Endothelial cell of umbilical vein (primary cell): Measurements from ENCODE around the gene MPC2. TPM values are rescaled to one million over a fixed set of nuclear protein-coding genes. Genes with fewer than 3 reads are reported as not detected.

Experiments
- BruUV-seq: library from RNA; stranded (reverse); fragments of 400-500 nt; replicated peaks from 2 replicates; lab custom pipeline; 2021; lab: Mats Ljungman, UMichigan
- CTCF ChIA-PET: fragments of 300-600, 350-600 bp; sonication (Branson Sonifier 250); formaldehyde crosslinking; loops from one replicate; lab custom pipeline; 2021; ENCODE audit warnings: antibody characterized with exemption, inconsistent platforms; lab: Charles Lee
- POLR2A ChIA-PET: fragments of 300-600, 350-600 bp; sonication (Branson Sonifier 250); formaldehyde crosslinking; loops from one replicate; lab custom pipeline; 2021; ENCODE audit warnings: antibody characterized with exemption, inconsistent platforms; lab: Charles Lee
- DNase-seq: peaks from one replicate; pipeline ENCODE4 v3.0.0-alpha.2; 2011; ENCODE audit warnings: low read depth, low spot score
- FAIRE-seq: peaks from 2 replicates; lab custom pipeline; 2011; peaks lifted over from hg19 to GRCh38; lab: Jason Lieb, UNC
- H2AFZ ChIP-seq: 2 replicates; pipeline ENCODE4 v1.6.0; 2012; ENCODE audit warnings: low read depth, low read length, control low read depth, inconsistent platforms
- H3K27ac ChIP-seq: 2 replicates; pipeline ENCODE4 v1.5.1; 2011; ENCODE audit warnings: low read depth, mild to moderate bottlenecking, control low read depth, low read length, moderate library complexity; ENCODE audit not compliant: insufficient read depth
- H3K27me3 ChIP-seq, 2 experiments: 2 replicates each; pipeline versions ENCODE4 v1.6.0 to v1.6.1; 2011; ENCODE audit warnings: low read length in 2 of 2, mixed read lengths in 1 of 2; ENCODE audit not compliant: control insufficient read depth in 2 of 2, insufficient read depth in 2 of 2
- H3K36me3 ChIP-seq, 2 experiments: 2 replicates in 1 of 2; 3 replicates in 1 of 2; pipeline ENCODE4 v1.5.1; 2011; ENCODE audit warnings: low read length in 2 of 2, mild to moderate bottlenecking in 1 of 2, moderate library complexity in 1 of 2; ENCODE audit not compliant: control insufficient read depth in 2 of 2, insufficient read depth in 2 of 2; ENCODE audit errors: extremely low read depth in 1 of 2
- H3K4me1 ChIP-seq: 3 replicates; pipeline ENCODE4 v1.5.1; 2011; ENCODE audit warnings: mild to moderate bottlenecking, low read length; ENCODE audit not compliant: control insufficient read depth, insufficient read depth; ENCODE audit errors: extremely low read depth
- H3K4me2 ChIP-seq: 2 replicates; pipeline ENCODE4 v1.6.1; 2011; ENCODE audit warnings: low read length, control low read depth, mixed read lengths; ENCODE audit not compliant: insufficient read depth
- H3K4me3 ChIP-seq, 3 experiments: fragments of 200-600 bp in 1 of 3; sonication (generic), shearing (Covaris generic) in 1 of 3; replicated peaks in 1 of 3; 2 replicates each; pipeline ENCODE4 v1.5.1; 2011 to 2016; ENCODE audit warnings: control low read depth in 3 of 3, low read length in 3 of 3, mild to moderate bottlenecking in 2 of 3, inconsistent platforms in 1 of 3, low read depth in 1 of 3, moderate library complexity in 1 of 3; ENCODE audit not compliant: insufficient read depth in 1 of 3
- H3K79me2 ChIP-seq: 2 replicates; pipeline ENCODE4 v1.6.0; 2012; ENCODE audit warnings: low read length, inconsistent platforms; ENCODE audit not compliant: control insufficient read depth, insufficient read depth
- H3K9ac ChIP-seq: replicated peaks from 2 replicates; pipeline ENCODE3; 2011; ENCODE audit warnings: low read length, control low read depth; ENCODE audit not compliant: insufficient read depth; ENCODE audit errors: extremely low read depth
- H3K9me1 ChIP-seq: replicated peaks from 3 replicates; pipeline ENCODE4 v1.6.0; 2011; ENCODE audit warnings: mild to moderate bottlenecking, low read length; ENCODE audit not compliant: control insufficient read depth, insufficient read depth; ENCODE audit errors: extremely low read depth
- H3K9me3 ChIP-seq: replicated peaks from 2 replicates; pipeline ENCODE4 v1.5.1; 2012; ENCODE audit warnings: low read length, inconsistent platforms; ENCODE audit not compliant: control insufficient read depth, insufficient read depth
- H4K20me1 ChIP-seq: replicated peaks from 2 replicates; pipeline ENCODE3; 2011; ENCODE audit warnings: mild to moderate bottlenecking, low read length; ENCODE audit not compliant: control insufficient read depth, insufficient read depth; ENCODE audit errors: extremely low read depth
- EZH2 ChIP-seq: IDR thresholded peaks from 2 replicates; pipeline ENCODE4 v1.6.1; 2012; ENCODE audit warnings: borderline replicate concordance, low read depth, mild to moderate bottlenecking, moderate library complexity, low read length, inconsistent platforms; ENCODE audit not compliant: severe bottlenecking
- FOS ChIP-seq: IDR thresholded peaks from 2 replicates; pipeline ENCODE4 v1.6.1; 2011; ENCODE audit warnings: mild to moderate bottlenecking, low read length, moderate library complexity, borderline replicate concordance; ENCODE audit not compliant: insufficient read depth
- GATA2 ChIP-seq: IDR thresholded peaks from 2 replicates; pipeline ENCODE4 v1.7.0; 2011; ENCODE audit warnings: low read depth, mild to moderate bottlenecking, moderate library complexity, mixed read lengths, low read length; ENCODE audit not compliant: insufficient read length, insufficient read depth
- JUN ChIP-seq: IDR thresholded peaks from 2 replicates; pipeline ENCODE4 v1.6.1; 2011; ENCODE audit warnings: borderline replicate concordance, low read depth; ENCODE audit not compliant: insufficient read length, insufficient read depth
- MYC ChIP-seq: IDR thresholded peaks from one replicate; pipeline ENCODE4 v1.6.1; 2011; ENCODE audit warnings: mild to moderate bottlenecking, low read depth, low read length
- POLR2A ChIP-seq: IDR thresholded peaks from 2 replicates; pipeline ENCODE4 v1.6.1; 2012; ENCODE audit warnings: low read depth, mild to moderate bottlenecking, control low read depth, low read length
- POLR2AphosphoS5 ChIP-seq: IDR thresholded peaks from 2 replicates; pipeline ENCODE4 v1.6.1; 2012; ENCODE audit warnings: low read depth, mild to moderate bottlenecking, control low read depth, low read length, moderate library complexity; ENCODE audit not compliant: insufficient read depth
- dilution Hi-C: fragments of 300-500 bp; cut with MboI; formaldehyde crosslinking; loops from one replicate; pipeline ENCODE4 v1.15.0; 2019; ENCODE audit warnings: low sequenced_read_pairs; ENCODE audit not compliant: extremely low pct_ligation_motif_present
- intact Hi-C: fragments of 100-400 bp; cut with micrococcal nuclease; formaldehyde crosslinking; loops from one replicate; pipeline ENCODE4 v1.10.0; 2022
- polyA plus RNA-seq, 4 experiments: library from polyadenylated mRNA; depleted of rRNA in 3 of 4; stranded (reverse) in 3 of 4; unstranded in 1 of 4; fragments of >200 nt; gene quantifications; 2 replicates each; pipeline versions ENCODE4 v1.2.1 to v1.2.3, GENCODE V29; 2011 to 2012; ENCODE audit warnings: missing spikeins in 1 of 4
- total RNA-seq: library from RNA; stranded (reverse); gene quantifications from 2 replicates; pipeline ENCODE4 v1.2.3, GENCODE V29; 2021
- TF ChIP-seq, protein P1 (sequence below), 2 donors: IDR thresholded peaks; 1 replicate in 1 of 2; 2 replicates in 1 of 2; pipeline ENCODE4 v1.5.1; 2011; ENCODE audit warnings: low read length in 2 of 2, mild to moderate bottlenecking in 2 of 2, moderate library complexity in 2 of 2, control low read depth in 1 of 2, inconsistent platforms in 1 of 2, low read depth in 1 of 2; ENCODE audit not compliant: insufficient read depth in 1 of 2; ENCODE audit errors: extremely low read depth in 1 of 2
- TF ChIP-seq, protein P2 (sequence below): IDR thresholded peaks from 2 replicates; pipeline ENCODE4 v1.6.1; 2011; ENCODE audit not compliant: insufficient read depth, insufficient read length

Gene MPC2
- total and polyA plus RNA-seq, 2 donors (not counting 3 experiments of a cell fraction or from before 2014, with no cell fraction given): 14.9 to 35.8 TPM

DNA sequence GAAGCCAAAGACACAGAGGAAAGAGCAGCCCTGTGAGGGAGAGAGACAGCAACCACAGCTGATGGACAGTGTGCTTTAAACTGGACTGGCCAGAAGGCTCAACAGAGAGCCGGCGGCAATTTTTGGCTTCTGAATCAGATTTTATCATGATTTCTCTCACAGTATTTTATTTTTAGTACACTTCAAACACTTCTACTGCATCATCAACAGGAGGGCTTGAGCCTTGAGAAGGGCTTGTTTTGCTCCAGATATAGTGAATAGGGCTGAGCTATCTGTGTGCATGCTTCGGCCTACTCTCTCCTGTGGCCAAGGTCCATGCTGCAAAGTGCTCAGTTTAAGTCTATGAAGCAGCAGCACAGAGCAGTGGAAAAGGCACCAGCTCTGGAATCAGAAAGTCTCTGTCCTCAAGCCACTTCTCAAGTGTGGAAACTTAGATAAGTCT is 56.3 kb downstream of the MPC2 start:
- ChIA-PET CTCF (no interaction called here), POLR2A (no interaction called here)
- Histone ChIP-seq H3K9me1 (no peaks in the 10 kb centered on the region), H2AFZ (no peak overlapping the region), H3K79me2 (no peaks in the 10 kb centered on the region), H3K9me3 (no peaks in the 10 kb centered on the region), H3K9ac (no peak overlapping the region), H3K4me1 (no peaks in the 10 kb centered on the region), H3K36me3 (no peaks in the 10 kb centered on the region), H3K27ac (no peak overlapping the region), H3K4me3 (no peak overlapping the region), H3K27me3 (no peaks in the 10 kb centered on the region), H4K20me1 (no peaks in the 10 kb centered on the region), H3K4me2 (no peak overlapping the region)
- TF ChIP-seq POLR2AphosphoS5: no peak
- TF ChIP-seq GATA2: no peak
- TF ChIP-seq EZH2: no peak
- TF ChIP-seq POLR2A: no peak
- TF ChIP-seq, protein P1, sequence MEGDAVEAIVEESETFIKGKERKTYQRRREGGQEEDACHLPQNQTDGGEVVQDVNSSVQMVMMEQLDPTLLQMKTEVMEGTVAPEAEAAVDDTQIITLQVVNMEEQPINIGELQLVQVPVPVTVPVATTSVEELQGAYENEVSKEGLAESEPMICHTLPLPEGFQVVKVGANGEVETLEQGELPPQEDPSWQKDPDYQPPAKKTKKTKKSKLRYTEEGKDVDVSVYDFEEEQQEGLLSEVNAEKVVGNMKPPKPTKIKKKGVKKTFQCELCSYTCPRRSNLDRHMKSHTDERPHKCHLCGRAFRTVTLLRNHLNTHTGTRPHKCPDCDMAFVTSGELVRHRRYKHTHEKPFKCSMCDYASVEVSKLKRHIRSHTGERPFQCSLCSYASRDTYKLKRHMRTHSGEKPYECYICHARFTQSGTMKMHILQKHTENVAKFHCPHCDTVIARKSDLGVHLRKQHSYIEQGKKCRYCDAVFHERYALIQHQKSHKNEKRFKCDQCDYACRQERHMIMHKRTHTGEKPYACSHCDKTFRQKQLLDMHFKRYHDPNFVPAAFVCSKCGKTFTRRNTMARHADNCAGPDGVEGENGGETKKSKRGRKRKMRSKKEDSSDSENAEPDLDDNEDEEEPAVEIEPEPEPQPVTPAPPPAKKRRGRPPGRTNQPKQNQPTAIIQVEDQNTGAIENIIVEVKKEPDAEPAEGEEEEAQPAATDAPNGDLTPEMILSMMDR (IDR thresholded peaks at IDR 0.05; ENCODE audit: extremely low read depth in 1 of 2, insufficient read depth in 1 of 2, low read depth in 1 of 2, low read length in 2 of 2): no peak
- no peak for TF ChIP-seq MYC
- TF ChIP-seq JUN: no peak
- TF ChIP-seq, protein P2, sequence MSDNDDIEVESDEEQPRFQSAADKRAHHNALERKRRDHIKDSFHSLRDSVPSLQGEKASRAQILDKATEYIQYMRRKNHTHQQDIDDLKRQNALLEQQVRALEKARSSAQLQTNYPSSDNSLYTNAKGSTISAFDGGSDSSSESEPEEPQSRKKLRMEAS: no peak
- no peak for TF ChIP-seq FOS
- DNase-seq: no peak
- intact Hi-C loops: no loop called here
- dilution Hi-C loops: no loop called here
- no peak for FAIRE-seq
- BruUV-seq: no TSS peak
